HG03442 (cell line): ENCODE results near the gene DNM2.
A peak's percentile ranks its signal among the peaks of the same experiment; 100 is the strongest.
"Not testable (repeated sequence)": the region's sequence is repeated elsewhere in the genome, so short reads cannot be mapped to it uniquely, and the experiment has no call there.

Experiments used
- ATAC-seq: cut with Tn5 transposase; IDR thresholded peaks from one replicate; pipeline ENCODE4 v1.9.1; 2021; ENCODE audit warnings: mild to moderate bottlenecking, moderate library complexity; ENCODE audit not compliant: unreplicated experiment

Gene DNM2

GRCh38 chr19:10717356-10718204, at the start of gene DNM2:
Gene DNM2, plus strand, starts transcription at chr19:10718079. Its CDS starts 164 bp downstream, at chr19:10718243.
- peak; percentile 81 for ATAC-seq

GRCh38 chr19:10669246-10669645, 48.6 kb upstream of the DNM2 start:
- no peak for ATAC-seq

- ATAC-seq: no peak
These were observed 47.7 kb upstream of the DNM2 start for GRCh38 chr19:10670182-10670581.

- ATAC-seq: no peak
These were observed 46.7 kb upstream of the DNM2 start for GRCh38 chr19:10670876-10671804.

GRCh38 chr19:10671922-10672321, 46.0 kb upstream of the DNM2 start:
- not testable (repeated sequence) for ATAC-seq

GRCh38 chr19:10675214-10675613, 42.7 kb upstream of the DNM2 start:
- not testable (repeated sequence) for ATAC-seq

GRCh38 chr19:10677751-10678150, 40.1 kb upstream of the DNM2 start:
- ATAC-seq: no peak

- no peak for ATAC-seq
These were observed 39.1 kb upstream of the DNM2 start for GRCh38 chr19:10678813-10679212.

GRCh38 chr19:10679743-10680142, 38.1 kb upstream of the DNM2 start:
- no peak for ATAC-seq

GRCh38 chr19:10680545-10681135, 37.2 kb upstream of the DNM2 start:
- ATAC-seq: no peak

GRCh38 chr19:10681658-10682057, 36.2 kb upstream of the DNM2 start:
- no peak for ATAC-seq

GRCh38 chr19:10682397-10683063, 35.3 kb upstream of the DNM2 start:
- no peak for ATAC-seq

- ATAC-seq: no peak
These were observed 34.8 kb upstream of the DNM2 start for GRCh38 chr19:10683064-10683426.

GRCh38 chr19:10683582-10683981, 34.3 kb upstream of the DNM2 start:
- no peak for ATAC-seq

GRCh38 chr19:10685210-10685609, 32.7 kb upstream of the DNM2 start:
- no peak for ATAC-seq

GRCh38 chr19:10686193-10686592, 31.7 kb upstream of the DNM2 start:
- ATAC-seq: no peak

- ATAC-seq: no peak
These were observed 31.0 kb upstream of the DNM2 start for GRCh38 chr19:10686661-10687517.

- ATAC-seq: no peak
These were observed 30.2 kb upstream of the DNM2 start for GRCh38 chr19:10687518-10688288.
